AG09309 (cell line): Measurements from ENCODE around the gene CLEC16A.

Experiments
- DNase-seq: peaks from one replicate; pipeline ENCODE4 v3.0.0-alpha.2; 2010; ENCODE audit warnings: low read depth
- H3K4me3 ChIP-seq: 2 replicates; pipeline ENCODE4 v1.5.1; 2011; ENCODE audit warnings: mild to moderate bottlenecking, low read depth, low read length, moderate library complexity; ENCODE audit not compliant: control insufficient read depth
- CTCF ChIP-seq: IDR thresholded peaks from 2 replicates; pipeline ENCODE4 v1.5.1; 2011; ENCODE audit warnings: mild to moderate bottlenecking, low read depth, low read length, inconsistent platforms; ENCODE audit not compliant: insufficient read depth, control insufficient read depth; ENCODE audit errors: missing control alignments

CLEC16A gene

GRCh38 chr16:10981697-10982216, 37.4 kb downstream of the CLEC16A start:
- DNase-seq: no peak
- H3K4me3 ChIP-seq: no peak overlapping the region
- peak; percentile 31 for TF ChIP-seq CTCF

- H3K4me3 ChIP-seq: no peak overlapping the region
- no peak for DNase-seq
- TF ChIP-seq CTCF: no peak
Observed at GRCh38 chr16:10982465-10983150, 38.2 kb downstream of the CLEC16A start.

- no peak for TF ChIP-seq CTCF
- DNase-seq: no peak
- H3K4me3 ChIP-seq: no peak overlapping the region
Observed at GRCh38 chr16:10983159-10983558, 38.8 kb downstream of the CLEC16A start.

GRCh38 chr16:10984509-10984908, 40.1 kb downstream of the CLEC16A start:
- no peak for DNase-seq
- no peak overlapping the region for H3K4me3 ChIP-seq
- TF ChIP-seq CTCF: no peak

GRCh38 chr16:10987361-10988163, 43.2 kb downstream of the CLEC16A start:
- no peak for DNase-seq
- TF ChIP-seq CTCF: no peak
- H3K4me3 ChIP-seq: no peak overlapping the region

GRCh38 chr16:10988164-10988803, 43.9 kb downstream of the CLEC16A start:
- peak; percentile 38 for TF ChIP-seq CTCF

More at GRCh38 chr16:10988164-10988803, 43.9 kb downstream of the CLEC16A start:
- no peak for DNase-seq
- no peak overlapping the region for H3K4me3 ChIP-seq
